Esophagus (tissue), 2 donors: Measurements from ENCODE around the gene NR1I2. TPM values are rescaled to one million over a fixed set of nuclear protein-coding genes. Genes with fewer than 3 reads are reported as not detected.

Experiments
- H3K27ac ChIP-seq, 2 donors: one replicate each; pipeline ENCODE4 v1.5.1; 2013; ENCODE audit warnings: low read depth in 2 of 2, mild to moderate bottlenecking in 2 of 2, inconsistent platforms in 1 of 2, low read length in 1 of 2, moderate library complexity in 1 of 2
- H3K27me3 ChIP-seq, 2 donors: one replicate each; pipeline ENCODE4 v1.6.1; 2013; ENCODE audit warnings: low read length in 2 of 2, control low read depth in 1 of 2, mild to moderate bottlenecking in 1 of 2; ENCODE audit not compliant: insufficient read depth in 2 of 2, control insufficient read depth in 1 of 2
- H3K36me3 ChIP-seq, 2 donors: one replicate each; pipeline ENCODE4 v1.6.1; 2013; ENCODE audit warnings: low read length in 1 of 2; ENCODE audit not compliant: control insufficient read depth in 2 of 2, insufficient read depth in 2 of 2
- H3K4me1 ChIP-seq, 2 donors: one replicate each; pipeline ENCODE4 v1.6.1; 2013; ENCODE audit warnings: low read length in 1 of 2; ENCODE audit not compliant: control insufficient read depth in 2 of 2, insufficient read depth in 2 of 2
- H3K4me3 ChIP-seq, 2 donors: one replicate each; pipeline ENCODE4 v1.5.1; 2013; ENCODE audit warnings: low read length in 2 of 2, mild to moderate bottlenecking in 2 of 2, low read depth in 1 of 2, moderate library complexity in 1 of 2
- H3K9me3 ChIP-seq, 2 donors: one replicate each; pipeline ENCODE4 v1.6.1; 2013; ENCODE audit warnings: mild to moderate bottlenecking in 2 of 2, low read depth in 1 of 2, low read length in 1 of 2, moderate library complexity in 1 of 2; ENCODE audit not compliant: control insufficient read depth in 2 of 2, insufficient read depth in 1 of 2
- WGBS, 2 donors: extraction: QIAGEN DNeasy Blood & Tissue Kit; methylation state at CpG; one replicate each; pipeline ENCODE4 v1.1.7; 2013; 5-methylcytosine and 5-hydroxymethylcytosine counted together
- polyA plus RNA-seq, 2 donors: library from polyadenylated mRNA; stranded (reverse); fragments of 200-250 nt; gene quantifications; one replicate each; pipeline ENCODE4 v1.2.3, GENCODE V29; 2013
- donor health status: healthy with polysubstance abuse.
- donor health status: Bipolar disorder and iron deficiency.

Gene NR1I2
- under 1 TPM; 0.02 to 0.08 TPM for polyA plus RNA-seq

DNA sequence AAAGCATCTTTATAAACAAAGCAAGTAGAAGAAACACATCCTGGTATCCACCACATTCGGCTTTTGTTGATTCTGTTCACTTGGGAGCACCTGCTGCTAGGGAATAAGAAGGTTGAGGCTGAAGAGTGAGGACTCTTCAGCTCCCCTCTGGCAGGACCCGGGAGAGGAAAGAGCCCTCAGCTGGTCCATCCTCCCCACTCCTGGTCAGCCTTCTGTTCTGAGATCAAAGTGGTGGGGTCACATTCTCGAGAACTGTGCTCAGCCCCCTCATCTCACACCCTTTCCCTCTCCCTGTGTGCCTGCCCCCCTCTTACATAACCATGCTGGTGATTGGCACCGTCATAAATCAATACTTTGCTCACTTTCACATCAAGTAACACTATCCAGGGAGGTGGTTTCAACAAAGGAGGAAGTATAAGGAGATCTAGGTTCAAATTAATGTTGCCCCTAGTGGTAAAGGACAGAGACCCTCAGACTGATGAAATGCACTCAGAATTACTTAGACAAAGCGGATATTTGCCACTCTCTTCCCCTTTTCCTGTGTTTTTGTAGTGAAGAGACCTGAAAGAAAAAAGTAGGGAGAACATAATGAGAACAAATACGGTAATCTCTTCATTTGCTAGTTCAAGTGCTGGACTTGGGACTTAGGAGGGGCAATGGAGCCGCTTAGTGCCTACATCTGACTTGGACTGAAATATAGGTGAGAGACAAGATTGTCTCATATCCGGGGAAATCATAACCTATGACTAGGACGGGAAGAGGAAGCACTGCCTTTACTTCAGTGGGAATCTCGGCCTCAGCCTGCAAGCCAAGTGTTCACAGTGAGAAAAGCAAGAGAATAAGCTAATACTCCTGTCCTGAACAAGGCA is at the start of gene NR1I2:
Gene NR1I2 (plus strand): TSS at position 772 of the 869 bp plus-strand sequence.
- Histone ChIP-seq H3K36me3 (no peaks in the 10 kb centered on the region), H3K27me3 (no peaks in the 10 kb centered on the region), H3K4me1 (no peaks in the 10 kb centered on the region), H3K9me3 (no peaks in the 10 kb centered on the region), H3K27ac (no peak within 1 kb of the TSS), H3K4me3 (no peak within 1 kb of the TSS)
- WGBS, 2 donors, result 73 to 78% methylated on average over 10 of the region's 10 CpGs

DNA sequence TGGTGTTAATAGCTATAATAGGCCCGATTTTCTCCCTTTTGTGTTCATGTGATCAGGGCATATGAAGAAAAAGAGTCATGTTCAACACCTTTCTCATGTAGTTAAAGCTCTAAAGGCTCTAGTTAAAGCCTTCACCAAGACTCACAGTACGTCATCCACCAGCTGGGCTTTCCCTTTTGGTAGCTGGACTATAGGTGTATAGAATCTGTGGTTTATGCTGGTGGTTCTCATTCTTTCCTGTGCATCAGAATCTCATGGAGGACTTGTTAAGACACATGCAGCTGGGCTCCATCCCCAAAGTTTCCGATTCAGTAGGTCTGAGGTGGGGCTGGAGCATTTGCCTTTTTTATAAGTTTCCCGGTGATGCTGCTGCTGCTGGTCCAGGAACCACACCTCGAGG is 48.1 kb upstream of the NR1I2 start:
- Histone ChIP-seq H3K36me3 (no peaks in the 10 kb centered on the region), H3K27ac (no peak overlapping the region), H3K27me3 (no peaks in the 10 kb centered on the region), H3K4me3 (no peak overlapping the region), H3K9me3 (no peaks in the 10 kb centered on the region), H3K4me1 (no peaks in the 10 kb centered on the region)
- WGBS, 2 donors, result 87 to 92% methylated on average over 5 of the region's 5 CpGs

DNA sequence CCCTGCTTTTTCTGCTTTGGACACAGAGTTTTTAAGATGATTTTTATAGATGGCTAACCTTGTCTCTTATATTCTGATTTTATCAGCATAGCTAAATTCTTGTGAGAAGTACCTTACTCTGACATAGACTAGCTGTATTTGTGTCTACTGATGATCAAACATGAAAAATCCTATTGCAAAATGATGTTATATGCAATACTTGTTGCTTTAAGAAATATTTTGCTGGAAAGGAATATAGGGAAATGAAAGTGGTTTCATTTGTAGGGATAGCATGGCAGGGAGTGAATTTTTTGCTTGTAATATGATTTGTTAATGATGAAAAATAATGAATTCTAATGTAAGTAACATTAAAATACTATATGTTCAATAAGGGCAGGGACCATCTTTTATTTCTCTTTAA is 43.2 kb upstream of the NR1I2 start:
- Histone ChIP-seq H3K27ac (no peak overlapping the region), H3K9me3 (no peaks in the 10 kb centered on the region), H3K36me3 (no peaks in the 10 kb centered on the region), H3K27me3 (no peaks in the 10 kb centered on the region), H3K4me1 (no peaks in the 10 kb centered on the region), H3K4me3 (no peak overlapping the region)

DNA sequence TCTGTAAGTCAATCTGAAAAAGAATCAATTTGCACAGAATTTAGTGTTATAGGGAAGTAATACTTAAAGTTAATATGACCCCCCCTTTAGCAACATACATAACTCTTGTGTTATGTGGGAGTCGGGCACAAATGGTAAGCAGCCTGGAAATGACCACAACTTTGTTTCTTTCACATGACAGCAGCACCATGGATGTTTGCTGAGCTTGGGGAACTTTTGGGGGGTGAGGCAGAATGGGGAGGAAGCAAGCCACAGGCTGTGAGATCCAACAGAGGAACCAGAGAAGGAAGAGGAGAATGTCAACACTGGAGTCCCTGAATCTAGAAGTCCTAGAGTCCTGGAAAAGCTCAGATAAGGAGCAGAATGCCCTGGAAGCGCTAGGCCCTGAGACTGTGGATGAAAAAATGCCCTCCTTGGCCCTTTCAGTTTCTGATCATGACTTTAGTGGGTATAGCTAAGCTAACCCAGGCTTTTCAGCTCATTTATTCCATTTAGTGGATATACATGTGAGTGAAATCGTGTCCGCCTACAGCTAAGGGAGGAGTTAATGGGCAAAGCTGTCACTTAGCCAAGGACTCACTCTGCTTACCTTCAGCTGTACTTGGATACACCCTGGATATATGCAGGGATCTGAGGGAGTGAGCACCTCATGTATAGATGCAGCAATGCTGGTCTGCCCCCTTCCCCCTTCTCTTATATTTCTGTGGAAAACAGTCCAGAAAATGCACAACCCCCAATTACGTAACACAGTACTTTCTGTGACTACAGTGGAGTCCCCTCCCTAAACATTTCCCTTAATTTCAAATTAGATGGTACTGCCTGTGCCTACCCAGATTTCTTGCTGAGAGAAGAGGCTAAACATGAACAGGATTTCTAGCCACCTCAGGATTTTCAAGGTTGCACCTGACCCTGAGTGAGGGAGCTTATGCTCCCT is 40.0 kb upstream of the NR1I2 start:
- H3K4me1 ChIP-seq, result no peaks in the 10 kb centered on the region
- H3K27ac ChIP-seq, result no peak overlapping the region
- WGBS, 2 donors, result 82 to 86% methylated on average over 5 of the region's 5 CpGs
- H3K9me3 ChIP-seq, result no peaks in the 10 kb centered on the region
- H3K4me3 ChIP-seq, result no peak overlapping the region
- no peaks in the 10 kb centered on the region for H3K27me3 ChIP-seq
- H3K36me3 ChIP-seq, result no peaks in the 10 kb centered on the region

DNA sequence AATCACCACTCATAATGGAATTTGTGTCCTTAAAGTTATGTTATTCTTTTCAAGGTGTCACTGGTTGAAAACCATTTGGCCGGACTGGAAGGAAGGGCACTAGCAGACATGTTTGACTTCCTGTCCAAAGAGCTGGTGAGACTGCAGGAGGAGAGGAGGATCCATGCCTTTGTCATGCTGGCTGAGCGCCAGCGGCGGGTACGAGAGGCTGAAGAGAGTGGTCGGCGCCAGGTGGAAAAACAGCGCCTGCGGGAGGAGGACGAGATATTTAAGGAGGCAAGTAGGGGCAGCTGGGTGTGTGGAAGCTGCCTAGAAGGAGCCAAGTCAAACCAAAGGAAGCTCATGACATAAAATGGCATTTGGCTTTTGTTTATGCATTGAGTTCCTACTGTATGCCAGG is 38.0 kb upstream of the NR1I2 start:
- H3K4me3 ChIP-seq, result no peak overlapping the region
- 93 to 95% methylated on average over 10 of the region's 10 CpGs for WGBS, 2 donors
- no peaks in the 10 kb centered on the region for H3K36me3 ChIP-seq
- H3K9me3 ChIP-seq, result no peaks in the 10 kb centered on the region
- H3K4me1 ChIP-seq, result no peaks in the 10 kb centered on the region
- H3K27me3 ChIP-seq, result no peaks in the 10 kb centered on the region
- no peak overlapping the region for H3K27ac ChIP-seq

DNA sequence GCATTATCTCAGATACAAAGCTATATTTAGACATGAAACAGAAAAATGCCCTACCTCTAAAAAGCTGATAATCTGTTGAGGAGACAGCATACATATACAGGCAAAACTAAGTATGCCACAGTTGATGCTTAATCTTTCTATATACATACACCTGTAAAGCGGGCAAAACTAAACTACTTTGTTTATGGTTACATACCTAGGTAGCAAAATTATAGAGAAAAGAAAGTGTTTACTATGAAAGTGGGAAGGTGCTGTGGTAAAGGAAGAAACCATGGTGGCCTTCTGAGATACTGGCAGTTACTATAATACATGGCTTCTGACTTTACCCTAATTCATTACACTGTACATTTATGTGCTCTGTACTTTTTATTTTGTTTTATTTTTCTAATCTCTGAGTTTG is 36.0 kb upstream of the NR1I2 start:
- WGBS, 2 donors, result 92 to 100% methylated on average over 1 of the region's 1 CpG
- Histone ChIP-seq H3K9me3 (no peaks in the 10 kb centered on the region), H3K36me3 (no peaks in the 10 kb centered on the region), H3K27ac (no peak overlapping the region), H3K4me1 (no peaks in the 10 kb centered on the region), H3K27me3 (no peaks in the 10 kb centered on the region), H3K4me3 (no peak overlapping the region)

DNA sequence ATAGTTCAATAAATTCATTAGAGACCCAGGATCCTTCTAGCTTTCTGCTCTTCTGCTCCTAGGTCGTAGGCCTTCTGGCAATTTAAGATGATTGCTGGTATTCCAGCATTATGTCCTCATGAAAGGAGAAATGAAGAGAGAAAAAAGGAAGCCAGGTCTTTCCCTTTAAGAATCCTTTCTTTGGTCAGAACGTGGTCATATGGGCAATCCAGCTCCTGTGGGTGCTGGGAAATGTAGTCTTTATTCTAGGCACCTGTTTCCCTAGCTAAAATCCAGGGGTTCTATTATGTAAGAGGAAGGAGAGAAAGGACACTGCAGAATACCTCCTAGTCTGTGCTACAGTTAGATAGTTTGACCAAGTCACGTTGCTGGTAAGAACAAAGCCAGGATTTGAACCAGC is 35.5 kb upstream of the NR1I2 start:
- Histone ChIP-seq H3K4me1 (no peaks in the 10 kb centered on the region), H3K27me3 (no peaks in the 10 kb centered on the region), H3K4me3 (no peak overlapping the region), H3K9me3 (no peaks in the 10 kb centered on the region), H3K27ac (no peak overlapping the region), H3K36me3 (no peaks in the 10 kb centered on the region)
- 60 to 68% methylated on average over 3 of the region's 3 CpGs for WGBS, 2 donors

DNA sequence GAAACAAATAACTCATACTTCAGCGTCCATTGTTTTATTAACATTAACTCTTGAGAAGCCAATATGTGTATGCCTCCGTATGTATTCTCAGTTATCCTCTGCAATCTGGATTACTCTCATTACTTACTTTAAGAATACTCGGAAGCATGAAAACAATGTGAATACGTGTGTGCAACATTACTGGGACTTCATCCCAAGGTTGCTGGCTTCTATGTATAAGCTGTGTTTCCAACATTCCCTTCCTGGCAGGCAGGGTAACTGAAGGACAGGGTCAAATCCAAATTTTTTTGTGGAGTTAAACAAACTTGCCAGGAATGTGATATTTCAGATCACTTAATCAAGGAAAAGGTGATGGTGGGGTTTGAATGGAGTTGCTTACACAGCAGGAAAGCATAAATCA is 34.5 kb upstream of the NR1I2 start:
- 74 to 75% methylated on average over 4 of the region's 4 CpGs for WGBS, 2 donors

DNA sequence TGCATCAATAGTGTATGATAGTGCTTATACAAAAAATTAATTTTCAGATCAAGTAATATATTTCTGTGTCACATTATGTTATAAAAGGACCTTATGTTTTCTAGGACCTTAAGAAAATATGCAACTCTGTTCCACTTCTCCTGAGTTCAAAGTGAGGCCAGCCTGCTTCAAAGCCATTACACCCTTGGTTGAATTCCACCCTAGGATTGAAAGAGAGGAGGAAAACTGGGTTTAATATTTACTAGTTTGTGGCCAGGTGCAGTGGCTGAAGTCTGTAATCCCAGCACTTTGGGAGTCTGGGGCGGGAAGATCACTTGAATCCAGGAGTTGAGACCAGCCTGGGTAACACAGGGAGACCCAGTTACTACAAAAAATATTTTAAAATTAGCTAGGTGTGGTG is 32.9 kb upstream of the NR1I2 start:
- Histone ChIP-seq H3K9me3 (no peaks in the 10 kb centered on the region), H3K27me3 (no peaks in the 10 kb centered on the region), H3K27ac (no peak overlapping the region), H3K4me1 (no peaks in the 10 kb centered on the region), H3K36me3 (no peaks in the 10 kb centered on the region), H3K4me3 (no peak overlapping the region)
- 86 to 96% methylated on average over 1 of the region's 1 CpG for WGBS, 2 donors

More for the DNA sequence above, 34.5 kb upstream of the NR1I2 start:
- H3K4me1 ChIP-seq, result no peaks in the 10 kb centered on the region
- no peaks in the 10 kb centered on the region for H3K9me3 ChIP-seq
- no peaks in the 10 kb centered on the region for H3K36me3 ChIP-seq
- H3K4me3 ChIP-seq, result no peak overlapping the region
- H3K27ac ChIP-seq, result no peak overlapping the region
- H3K27me3 ChIP-seq, result no peaks in the 10 kb centered on the region
